Fibroblast of the aortic adventitia (primary cell): ENCODE data around the gene OR3A3. TPM values are rescaled to one million over a fixed set of nuclear protein-coding genes. Genes with fewer than 3 reads are reported as not detected.
"Not testable (repeated sequence)": the region's sequence is repeated elsewhere in the genome, so short reads cannot be mapped to it uniquely, and the experiment has no call there.

Experiments
- DNase-seq: peaks from one replicate; pipeline ENCODE4 v3.0.0-alpha.2; 2010; ENCODE audit warnings: low read depth
- H3K4me3 ChIP-seq: 2 replicates; pipeline ENCODE4 v1.5.1; 2011; ENCODE audit warnings: low read depth, mild to moderate bottlenecking, control low read depth, low read length, moderate library complexity
- total RNA-seq: library from RNA; depleted of rRNA; stranded (reverse); fragments of >200 nt; gene quantifications from 2 replicates; pipeline ENCODE4 v1.2.3, GENCODE V29; 2012; ENCODE audit warnings: low replicate concordance
- TF ChIP-seq, protein P1 (sequence below): IDR thresholded peaks from 2 replicates; pipeline ENCODE4 v1.5.1; 2011; ENCODE audit warnings: mild to moderate bottlenecking, low read length, control low read depth, inconsistent platforms; ENCODE audit not compliant: insufficient read depth

Gene OR3A3
- total RNA-seq, 1 donor, result not detected

- TF ChIP-seq, protein P1, sequence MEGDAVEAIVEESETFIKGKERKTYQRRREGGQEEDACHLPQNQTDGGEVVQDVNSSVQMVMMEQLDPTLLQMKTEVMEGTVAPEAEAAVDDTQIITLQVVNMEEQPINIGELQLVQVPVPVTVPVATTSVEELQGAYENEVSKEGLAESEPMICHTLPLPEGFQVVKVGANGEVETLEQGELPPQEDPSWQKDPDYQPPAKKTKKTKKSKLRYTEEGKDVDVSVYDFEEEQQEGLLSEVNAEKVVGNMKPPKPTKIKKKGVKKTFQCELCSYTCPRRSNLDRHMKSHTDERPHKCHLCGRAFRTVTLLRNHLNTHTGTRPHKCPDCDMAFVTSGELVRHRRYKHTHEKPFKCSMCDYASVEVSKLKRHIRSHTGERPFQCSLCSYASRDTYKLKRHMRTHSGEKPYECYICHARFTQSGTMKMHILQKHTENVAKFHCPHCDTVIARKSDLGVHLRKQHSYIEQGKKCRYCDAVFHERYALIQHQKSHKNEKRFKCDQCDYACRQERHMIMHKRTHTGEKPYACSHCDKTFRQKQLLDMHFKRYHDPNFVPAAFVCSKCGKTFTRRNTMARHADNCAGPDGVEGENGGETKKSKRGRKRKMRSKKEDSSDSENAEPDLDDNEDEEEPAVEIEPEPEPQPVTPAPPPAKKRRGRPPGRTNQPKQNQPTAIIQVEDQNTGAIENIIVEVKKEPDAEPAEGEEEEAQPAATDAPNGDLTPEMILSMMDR, result no peak
- no peak overlapping the region for H3K4me3 ChIP-seq
- no peak for DNase-seq
Observed at GRCh38 chr17:3400055-3400454, 11.1 kb upstream of the OR3A3 start.

DNA sequence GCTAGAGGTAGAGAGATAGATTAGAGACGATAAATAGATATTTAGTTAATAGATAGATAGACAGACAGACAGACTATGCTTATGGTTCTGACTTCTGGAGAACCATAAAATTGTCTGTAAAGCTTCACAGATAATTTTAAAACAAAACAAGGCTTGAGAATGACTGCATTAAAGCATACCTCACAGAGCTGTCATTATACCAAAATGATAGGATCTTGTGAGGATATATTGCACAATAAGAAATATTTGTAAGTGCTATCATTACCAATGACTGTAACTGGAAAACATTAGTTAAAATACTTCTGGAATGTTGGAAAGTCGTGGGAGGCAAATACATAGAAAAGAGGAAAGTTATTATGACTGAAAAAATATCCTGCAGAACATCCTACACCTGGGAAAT is 9.4 kb upstream of the OR3A3 start:
- no peak for DNase-seq
- no peak overlapping the region for H3K4me3 ChIP-seq
- TF ChIP-seq, protein P1, result no peak

DNA sequence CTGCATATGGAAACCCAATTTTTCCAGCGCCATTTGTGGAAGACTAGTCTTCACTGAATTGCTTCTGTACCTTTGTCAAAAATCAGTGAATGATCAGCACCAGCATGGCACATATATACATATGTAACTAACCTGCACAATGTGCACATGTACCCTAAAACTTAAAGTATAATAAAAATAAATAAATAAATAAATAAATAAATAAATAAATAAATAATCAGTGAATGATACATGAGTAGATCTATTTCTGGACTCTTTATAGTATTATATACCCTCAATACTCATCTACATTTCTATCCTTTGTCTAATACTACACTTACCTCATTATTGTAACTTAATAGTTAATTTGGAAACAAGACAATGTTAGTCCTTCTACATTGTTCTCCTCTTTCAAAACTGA is 7.3 kb upstream of the OR3A3 start:
- not testable (repeated sequence) for DNase-seq, H3K4me3 ChIP-seq

DNA sequence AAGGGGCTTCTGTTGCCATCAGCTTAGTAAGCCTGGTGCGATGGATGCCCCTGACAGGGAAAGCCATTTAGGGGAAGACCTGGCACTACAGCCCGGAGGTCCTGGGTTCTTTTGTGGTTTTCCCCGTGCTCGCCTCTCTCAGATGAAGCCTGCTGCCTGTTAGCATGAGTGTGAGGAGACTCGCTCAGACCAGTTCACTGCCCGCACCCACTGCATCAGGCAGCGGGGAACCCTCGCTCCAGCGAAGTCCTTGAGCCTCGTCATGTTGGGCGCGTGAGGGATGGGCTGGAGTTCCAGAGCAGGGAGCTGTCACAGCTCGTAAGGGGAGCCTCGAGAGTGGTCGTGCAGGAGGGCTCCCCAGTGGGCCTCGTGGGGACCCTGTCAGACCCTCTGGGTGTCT is 1.0 kb downstream of the OR3A3 start:
- H3K4me3 ChIP-seq, DNase-seq: not testable (repeated sequence)

DNA sequence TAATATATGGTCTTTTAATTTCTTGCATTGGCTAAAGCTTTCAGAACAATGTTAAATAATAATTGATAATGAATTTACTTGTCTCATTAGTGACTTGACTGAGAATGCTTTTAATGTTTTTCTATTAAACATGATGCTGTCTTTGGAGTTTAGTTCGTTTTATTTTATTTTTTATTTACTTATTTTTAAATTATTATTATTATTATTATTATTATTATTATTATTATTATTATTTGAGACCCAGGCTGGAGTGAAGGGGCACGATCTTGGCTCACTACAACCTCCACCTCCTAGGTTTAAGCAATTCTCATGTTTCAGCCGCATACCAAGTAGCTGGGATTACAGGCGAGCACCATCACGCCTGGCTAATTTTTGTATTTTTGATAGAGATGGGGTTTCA is 4.4 kb downstream of the OR3A3 start:
- DNase-seq, result no peak
- H3K4me3 ChIP-seq, result no peak overlapping the region
- TF ChIP-seq, protein P1, result no peak

DNA sequence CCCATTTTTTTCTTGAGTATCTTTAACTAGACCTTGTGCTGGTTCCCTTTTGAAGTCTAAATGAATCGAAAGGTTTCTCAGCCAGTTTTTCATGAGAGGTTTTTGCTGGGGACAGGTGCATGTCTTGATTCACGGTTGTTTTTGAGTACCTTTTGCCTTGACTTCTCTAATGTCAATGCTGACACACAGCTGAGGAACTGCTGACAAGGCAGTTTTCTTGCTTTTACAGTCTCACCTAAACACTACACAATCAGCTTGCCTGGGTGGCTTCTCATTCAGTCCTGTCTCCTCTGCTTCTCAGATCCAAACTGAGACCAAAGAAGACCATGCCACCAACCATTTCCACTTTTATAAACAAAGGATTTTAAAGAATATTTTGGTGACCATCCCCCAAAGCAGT is 7.1 kb downstream of the OR3A3 start:
- TF ChIP-seq, protein P1, result no peak
- no peak overlapping the region for H3K4me3 ChIP-seq
- DNase-seq, result no peak

DNA sequence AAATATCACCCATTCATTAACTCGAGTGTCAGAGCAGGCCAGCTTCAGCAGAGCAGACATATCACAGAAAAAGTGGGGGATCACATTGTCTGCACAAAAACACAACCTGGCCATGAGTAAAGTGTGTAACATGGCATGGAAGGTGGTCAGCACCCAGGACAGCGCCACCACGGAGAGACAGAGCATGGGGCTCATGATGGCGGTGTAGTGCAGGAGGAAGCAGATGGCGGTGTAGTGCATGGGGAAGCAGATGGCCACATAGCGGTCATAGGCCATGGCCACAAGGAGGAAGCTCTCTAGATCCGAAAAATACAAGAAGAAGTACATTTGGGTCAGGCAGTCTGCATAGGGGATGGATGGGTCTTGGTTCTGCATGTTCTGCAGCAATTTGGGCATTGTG is 22.0 kb downstream of the OR3A3 start:
- DNase-seq, H3K4me3 ChIP-seq: not testable (repeated sequence)

DNA sequence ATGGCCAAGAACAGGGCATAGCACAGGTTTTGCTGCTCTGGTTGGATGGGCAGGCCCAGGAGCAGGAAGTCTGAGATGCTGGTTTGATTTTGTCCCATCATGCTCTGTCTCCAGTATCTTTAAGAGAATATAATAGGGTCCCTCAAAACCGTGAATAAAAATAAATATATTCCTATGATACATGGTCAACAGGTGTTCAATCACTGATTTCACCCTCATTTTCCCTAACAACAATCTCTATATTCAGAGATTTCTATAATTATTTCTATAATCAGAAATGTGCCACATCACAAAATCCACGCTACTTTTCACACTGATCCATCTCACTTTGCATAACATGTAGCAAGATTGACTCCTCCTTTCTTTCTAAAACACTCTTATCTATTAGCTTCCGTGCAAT is 22.6 kb downstream of the OR3A3 start, which contains the start of gene OR1E2:
TSS of gene OR1E2 (minus strand) at position 101 of the 400 bp plus-strand sequence. CDS start at position 101, 0 bp downstream.
- TF ChIP-seq, protein P1, result no peak
- no peak for DNase-seq
- no peak within 1 kb of the TSS for H3K4me3 ChIP-seq

DNA sequence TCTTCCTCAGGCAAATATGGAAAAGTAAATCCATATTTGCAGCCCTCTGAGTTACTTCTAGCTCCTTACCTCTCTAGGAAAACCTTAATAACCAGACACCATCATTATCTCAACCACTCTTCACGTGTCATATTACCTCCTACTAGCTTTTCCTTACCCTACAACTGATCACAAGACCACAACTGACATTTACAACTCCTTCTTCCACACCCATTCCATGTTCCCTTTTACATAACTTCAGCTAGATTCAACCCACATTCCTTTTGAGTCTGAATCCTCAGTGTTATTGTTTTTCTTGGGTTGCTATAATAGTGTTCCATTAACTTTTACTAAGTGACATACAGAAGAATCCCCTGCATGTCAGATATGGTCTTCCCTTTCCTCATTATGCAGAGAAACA is 27.2 kb downstream of the OR3A3 start:
- DNase-seq, result no peak
- H3K4me3 ChIP-seq, result no peak overlapping the region
- TF ChIP-seq, protein P1, result no peak
